CD4-positive, alpha-beta T cell treated with Interleukin-1 beta for 1 hour (primary cell): ENCODE data around the gene TRIP12.
"Not testable (repeated sequence)": the region's sequence is repeated elsewhere in the genome, so short reads cannot be mapped to it uniquely, and the experiment has no call there.

ENCODE experiments used
- DNase-seq, 2 donors: peaks; one replicate each; pipeline ENCODE4 v3.0.0-alpha.2; 2020 to 2022

TRIP12 gene

DNA sequence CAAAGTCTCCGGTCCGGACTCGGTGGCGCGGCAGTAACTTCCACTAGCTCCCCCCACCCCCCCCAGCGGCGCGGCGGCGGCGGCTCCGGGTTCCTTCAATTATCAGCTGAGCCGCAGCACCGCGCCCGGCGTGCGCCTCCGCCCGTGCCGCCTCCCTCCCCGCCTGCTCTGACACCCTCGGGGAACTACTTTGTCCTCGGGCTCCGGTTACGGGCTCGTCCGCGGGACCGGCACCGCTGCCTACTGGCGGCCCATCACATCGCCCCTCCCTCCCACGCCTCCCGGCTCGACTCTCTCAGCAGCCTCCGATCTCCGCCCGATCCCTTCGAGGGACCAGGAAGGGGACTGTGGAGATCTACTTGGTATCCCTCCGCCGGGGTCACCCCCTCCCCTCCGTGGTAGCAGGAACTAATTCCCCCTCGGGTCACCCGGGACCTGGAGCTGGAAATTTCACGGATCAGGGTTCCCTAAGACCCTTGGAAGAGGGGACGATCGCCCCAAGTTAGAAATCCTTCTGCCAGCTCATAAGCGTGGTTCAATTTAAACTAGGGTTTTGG, at the start of gene TRIP12:
TSS of gene TRIP12 (minus strand) at position 118 of the 557 bp plus-strand sequence. CDS start 41,930 bp downstream, outside the sequence.
- peak; percentile 87 to 90 for DNase-seq

DNA sequence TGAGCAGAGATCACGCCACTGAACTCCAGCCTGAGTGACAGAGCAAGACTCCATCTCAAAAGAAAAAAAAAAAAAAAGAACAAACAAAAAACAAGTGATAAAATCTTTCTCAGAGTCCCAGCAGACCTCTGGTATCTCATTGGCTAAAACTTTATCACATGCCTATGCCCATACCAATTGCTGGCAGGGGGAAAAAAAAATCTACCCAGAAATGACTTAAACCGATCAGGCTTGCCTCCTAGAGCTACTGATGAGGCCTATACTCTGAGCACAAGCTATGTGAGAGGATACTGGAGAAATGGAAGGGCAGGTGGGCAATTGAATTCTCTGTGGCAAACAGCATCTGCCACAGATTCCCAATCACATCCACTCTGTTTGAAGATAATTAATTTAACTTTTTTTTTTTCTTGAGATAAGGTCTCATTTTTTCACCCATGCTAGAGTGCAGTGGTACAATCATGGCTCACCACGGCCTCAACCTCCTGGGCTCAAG, 49.5 kb upstream of the TRIP12 start:
- DNase-seq: no peak

- no peak for DNase-seq
Observed at GRCh38 chr2:229970406-229970805, 48.6 kb upstream of the TRIP12 start.

GRCh38 chr2:229969921-229970320, 48.1 kb upstream of the TRIP12 start:
- no peak for DNase-seq

GRCh38 chr2:229963596-229963995, 41.8 kb upstream of the TRIP12 start:
- not testable (repeated sequence) for DNase-seq

GRCh38 chr2:229956491-229956890, 34.7 kb upstream of the TRIP12 start:
- DNase-seq: no peak

GRCh38 chr2:229955663-229956062, 33.9 kb upstream of the TRIP12 start:
- no peak for DNase-seq

- no peak for DNase-seq
Observed at GRCh38 chr2:229952256-229952835, 30.5 kb upstream of the TRIP12 start.

- DNase-seq: no peak
Observed at GRCh38 chr2:229947544-229947943, 25.7 kb upstream of the TRIP12 start.

DNA sequence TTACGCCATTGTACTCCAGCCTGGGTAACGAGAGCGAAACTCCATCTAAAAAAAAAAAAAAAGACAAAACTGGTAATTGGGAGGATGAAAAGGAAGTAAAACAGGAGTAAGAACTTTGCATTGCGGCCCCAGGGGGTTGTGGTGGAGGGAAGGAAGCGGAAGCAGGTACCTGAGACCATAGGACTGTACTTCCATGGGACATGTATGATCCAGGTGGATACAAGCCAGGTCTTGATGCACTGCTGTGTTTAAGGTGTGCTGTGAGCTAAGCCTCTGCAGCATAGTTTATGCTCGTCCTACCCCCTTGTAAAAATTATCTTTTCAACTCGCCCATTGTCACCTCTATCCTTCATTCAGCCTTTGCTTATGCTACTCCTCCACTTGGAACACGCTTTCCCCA, 24.2 kb upstream of the TRIP12 start:
- no peak for DNase-seq

DNA sequence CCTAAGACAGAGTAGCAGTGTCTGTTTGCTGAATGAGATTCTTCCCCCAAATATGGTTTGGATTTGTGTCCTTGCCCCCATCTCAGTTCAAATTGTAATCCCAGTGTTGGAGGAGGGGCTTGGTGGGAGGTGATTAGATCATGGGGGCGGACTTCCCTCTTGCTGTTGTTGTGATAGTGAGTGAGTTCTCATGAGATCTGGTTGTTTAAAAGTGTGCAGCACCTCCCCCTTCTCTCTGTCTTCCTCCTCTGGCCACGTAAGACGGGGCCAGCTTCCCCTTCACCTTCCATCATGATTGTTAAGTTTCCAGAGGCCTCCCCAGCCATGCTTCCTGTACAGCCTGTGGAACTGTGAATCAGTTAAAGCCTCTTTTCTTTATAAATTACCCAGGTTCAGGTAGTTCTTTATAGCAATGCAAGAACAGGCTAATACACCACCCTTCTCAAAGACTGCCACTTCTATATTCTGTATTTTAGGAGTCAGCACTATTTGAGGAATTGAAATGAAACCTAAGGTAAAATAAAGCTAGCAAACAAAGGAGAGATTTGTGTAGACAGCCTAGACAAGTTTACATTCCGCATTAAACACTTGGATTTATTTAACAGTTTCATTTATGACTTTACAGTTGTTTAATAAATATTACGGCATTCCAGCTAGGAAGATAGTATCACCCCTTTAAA, 22.1 kb upstream of the TRIP12 start:
- no peak for DNase-seq

DNA sequence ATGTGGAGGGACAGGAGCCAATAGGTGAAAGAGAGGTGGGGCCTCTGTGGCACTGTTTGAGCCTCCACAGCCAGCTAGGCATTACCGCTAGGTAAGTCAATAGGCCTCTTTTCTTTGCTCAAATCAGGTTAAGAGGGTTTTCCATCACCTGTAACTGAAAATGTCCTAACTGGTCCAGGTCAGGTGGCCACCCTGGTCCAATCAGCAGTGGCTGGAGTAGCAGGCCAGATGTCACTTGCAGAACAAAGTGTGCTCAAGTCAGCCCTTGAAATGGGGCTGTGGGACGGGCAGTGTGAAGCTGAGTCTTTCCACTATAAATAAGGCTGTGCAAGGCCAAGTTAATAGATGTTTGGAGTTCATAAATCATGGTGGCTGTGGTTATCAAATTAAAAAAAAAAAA, 21.4 kb upstream of the TRIP12 start:
- no peak for DNase-seq

DNA sequence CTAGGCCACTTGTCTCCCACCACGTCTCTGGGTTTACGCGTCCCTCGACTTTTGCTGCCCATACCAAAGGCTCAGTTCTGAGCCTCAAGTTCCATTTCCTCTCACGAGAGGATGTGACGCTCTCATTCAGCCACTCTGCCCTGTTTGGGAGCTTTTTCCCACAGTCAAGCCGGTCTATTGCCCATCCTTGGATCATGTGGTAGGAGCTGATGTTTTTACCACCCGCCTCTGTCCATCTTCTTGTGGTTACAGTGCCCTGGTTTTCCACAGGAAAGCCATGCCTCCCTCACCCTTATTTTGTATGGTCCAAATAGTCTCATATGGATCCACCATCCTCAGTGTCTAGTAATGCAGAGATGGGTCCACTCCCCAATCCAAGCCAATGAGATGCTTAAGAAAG, 20.9 kb upstream of the TRIP12 start:
- DNase-seq: no peak

DNA sequence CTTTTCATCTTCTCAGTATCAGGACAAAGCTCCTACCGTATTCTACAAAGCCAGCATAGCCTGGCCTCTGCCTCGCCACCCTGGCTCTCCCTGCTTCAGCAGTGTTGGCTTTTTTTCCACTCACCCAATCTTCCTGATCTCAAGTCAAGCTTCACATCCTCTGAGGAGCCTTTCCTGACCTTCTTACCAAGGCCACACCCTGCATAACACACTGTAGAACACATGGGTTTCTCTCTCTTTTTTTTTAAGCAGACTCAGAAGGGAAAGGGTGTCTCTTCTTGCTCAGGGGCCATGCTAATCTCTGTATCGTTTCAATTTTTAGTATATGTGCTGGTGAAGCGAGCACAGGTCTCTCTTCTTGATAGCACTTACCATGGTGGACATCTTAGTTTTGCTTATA, 15.7 kb upstream of the TRIP12 start:
- DNase-seq: no peak

- no peak for DNase-seq
Observed at GRCh38 chr2:229931241-229931640, 9.4 kb upstream of the TRIP12 start.

- no peak for DNase-seq
Observed at GRCh38 chr2:229930656-229931055, 8.8 kb upstream of the TRIP12 start.

DNA sequence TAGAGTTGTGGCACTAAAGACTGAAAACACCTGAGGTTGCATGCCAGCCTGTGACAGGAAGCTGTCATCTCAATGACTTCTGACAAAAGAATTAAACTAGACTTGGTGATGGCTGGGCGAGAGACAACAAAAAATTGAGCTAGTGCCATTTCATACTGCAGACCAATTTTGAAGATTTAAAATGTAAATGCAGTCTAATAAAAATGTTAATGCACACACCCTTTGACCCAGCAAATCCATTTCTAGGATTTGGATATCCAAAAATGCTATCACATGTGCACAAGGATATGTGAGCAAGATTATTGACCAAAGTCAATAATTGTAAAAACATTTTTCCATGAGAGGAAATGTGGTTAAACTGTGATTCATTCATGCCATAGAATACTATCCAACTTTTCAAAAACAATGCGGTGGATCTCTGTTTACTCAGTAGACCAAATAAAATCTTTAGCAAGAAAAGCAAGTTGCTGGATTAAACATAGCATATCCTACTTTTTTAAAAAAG, 6.1 kb upstream of the TRIP12 start:
- DNase-seq: no peak

GRCh38 chr2:229925201-229925600, 3.4 kb upstream of the TRIP12 start:
- DNase-seq: no peak

DNA sequence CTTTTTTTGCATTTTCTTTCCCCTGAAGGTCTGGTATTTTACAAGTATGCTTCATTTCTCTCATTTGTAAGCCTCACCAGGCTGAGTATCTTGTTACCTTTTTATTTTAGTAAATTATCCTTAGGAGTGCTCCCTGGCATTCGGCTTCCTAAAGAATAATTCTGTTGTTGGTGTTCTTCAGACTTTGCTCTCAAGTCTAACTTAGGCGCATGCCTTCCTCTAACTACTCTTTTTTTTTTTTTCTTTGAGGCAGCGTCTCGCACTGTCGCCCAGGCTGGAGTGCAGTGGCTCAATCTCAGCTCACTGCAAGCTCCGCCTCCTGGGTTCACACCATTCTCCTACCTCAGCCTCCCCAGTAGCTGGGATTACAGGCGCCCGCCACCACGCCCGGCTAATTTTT, 2.7 kb upstream of the TRIP12 start:
- not testable (repeated sequence) for DNase-seq

GRCh38 chr2:229922449-229923386, 909 bp upstream of the TRIP12 start, which contains the start of gene FBXO36:
FBXO36 (plus strand) TSS chr2:229922503; CDS start chr2:229922514, 11 bp downstream.
- DNase-seq: peak; percentile 81 to 87

GRCh38 chr2:229921101-229921891, 513 bp downstream of the TRIP12 start:
- DNase-seq: peak; percentile 73
